Adipocyte (in vitro differentiated cells): ENCODE data around the gene PRR18.

ENCODE experiments used
- DNase-seq: peaks from one replicate; pipeline ENCODE4 v3.0.0-alpha.2; 2015; ENCODE audit warnings: low read depth
- H3K27me3 ChIP-seq: replicated peaks from 2 replicates; pipeline ENCODE4 v1.7.0; 2013; ENCODE audit warnings: mild to moderate bottlenecking, low read length, moderate library complexity; ENCODE audit not compliant: control insufficient read depth, insufficient read depth
- H3K36me3 ChIP-seq: 2 replicates; pipeline ENCODE4 v1.7.0; 2013; ENCODE audit warnings: low read length, mild to moderate bottlenecking, moderate library complexity; ENCODE audit not compliant: control insufficient read depth, insufficient read depth, severe bottlenecking
- H3K4me1 ChIP-seq: 2 replicates; pipeline ENCODE4 v1.7.0; 2013; ENCODE audit warnings: mild to moderate bottlenecking, low read length, moderate library complexity; ENCODE audit not compliant: control insufficient read depth, insufficient read depth
- H3K4me3 ChIP-seq: 2 replicates; pipeline ENCODE4 v1.7.0; 2013; ENCODE audit warnings: mild to moderate bottlenecking, low read length, moderate library complexity
- H3K9ac ChIP-seq: 2 replicates; pipeline ENCODE4 v1.7.0; 2013; ENCODE audit warnings: mild to moderate bottlenecking, low read length, moderate library complexity
- H3K9me3 ChIP-seq: 2 replicates; pipeline ENCODE4 v1.7.0; 2013; ENCODE audit warnings: mild to moderate bottlenecking, low read length, moderate library complexity; ENCODE audit not compliant: control insufficient read depth

PRR18 gene

GRCh38 chr6:166313255-166314070 is 5.3 kb upstream of the PRR18 start:
- no peak overlapping the region for H3K9ac ChIP-seq
- peaks cover 19% of the 10 kb centered on the region for H3K27me3 ChIP-seq
- no peaks in the 10 kb centered on the region for H3K4me1 ChIP-seq
- H3K36me3 ChIP-seq = peaks cover 3% of the 10 kb centered on the region
- H3K4me3 ChIP-seq = no peak overlapping the region
- no peaks in the 10 kb centered on the region for H3K9me3 ChIP-seq
- peak; percentile 64 for DNase-seq

DNA sequence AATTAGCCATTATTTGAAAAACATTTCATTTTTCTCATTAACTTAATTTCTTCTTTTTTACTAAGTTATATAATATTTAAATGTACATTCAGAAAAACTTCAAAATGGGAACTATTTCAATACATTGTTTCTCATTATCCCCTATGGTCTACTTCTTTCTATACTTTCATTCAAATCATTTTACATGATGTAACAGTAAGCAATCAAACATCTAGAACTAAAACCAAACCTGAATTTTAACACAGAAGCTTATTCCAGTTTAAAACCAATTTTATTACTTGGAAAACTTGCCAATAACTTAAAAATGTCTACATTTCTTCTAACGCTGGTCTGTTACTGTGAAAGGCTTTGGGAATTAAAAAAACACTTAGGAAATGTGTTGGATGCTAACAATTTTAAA is 4.6 kb upstream of the PRR18 start:
- Histone ChIP-seq H3K27me3 (peaks cover 23% of the 10 kb centered on the region), H3K4me3 (no peak overlapping the region), H3K9ac (no peak overlapping the region), H3K4me1 (no peaks in the 10 kb centered on the region), H3K9me3 (no peaks in the 10 kb centered on the region), H3K36me3 (no peaks in the 10 kb centered on the region)
- DNase-seq = peak; percentile 15

GRCh38 chr6:166310634-166311033 is 2.4 kb upstream of the PRR18 start:
- H3K4me3 ChIP-seq = no peak overlapping the region
- peaks cover 40% of the 10 kb centered on the region for H3K27me3 ChIP-seq
- no peaks in the 10 kb centered on the region for H3K36me3 ChIP-seq
- H3K9me3 ChIP-seq = no peaks in the 10 kb centered on the region
- H3K4me1 ChIP-seq = no peaks in the 10 kb centered on the region
- H3K9ac ChIP-seq = no peak overlapping the region
- no peak for DNase-seq

- no peak for DNase-seq
- H3K9me3 ChIP-seq = no peaks in the 10 kb centered on the region
- H3K9ac ChIP-seq = no peak overlapping the region
- no peaks in the 10 kb centered on the region for H3K4me1 ChIP-seq
- no peaks in the 10 kb centered on the region for H3K36me3 ChIP-seq
- H3K27me3 ChIP-seq = peaks cover 47% of the 10 kb centered on the region
- H3K4me3 ChIP-seq = no peak overlapping the region
These were observed 1.8 kb upstream of the PRR18 start for GRCh38 chr6:166309977-166310376.

DNA sequence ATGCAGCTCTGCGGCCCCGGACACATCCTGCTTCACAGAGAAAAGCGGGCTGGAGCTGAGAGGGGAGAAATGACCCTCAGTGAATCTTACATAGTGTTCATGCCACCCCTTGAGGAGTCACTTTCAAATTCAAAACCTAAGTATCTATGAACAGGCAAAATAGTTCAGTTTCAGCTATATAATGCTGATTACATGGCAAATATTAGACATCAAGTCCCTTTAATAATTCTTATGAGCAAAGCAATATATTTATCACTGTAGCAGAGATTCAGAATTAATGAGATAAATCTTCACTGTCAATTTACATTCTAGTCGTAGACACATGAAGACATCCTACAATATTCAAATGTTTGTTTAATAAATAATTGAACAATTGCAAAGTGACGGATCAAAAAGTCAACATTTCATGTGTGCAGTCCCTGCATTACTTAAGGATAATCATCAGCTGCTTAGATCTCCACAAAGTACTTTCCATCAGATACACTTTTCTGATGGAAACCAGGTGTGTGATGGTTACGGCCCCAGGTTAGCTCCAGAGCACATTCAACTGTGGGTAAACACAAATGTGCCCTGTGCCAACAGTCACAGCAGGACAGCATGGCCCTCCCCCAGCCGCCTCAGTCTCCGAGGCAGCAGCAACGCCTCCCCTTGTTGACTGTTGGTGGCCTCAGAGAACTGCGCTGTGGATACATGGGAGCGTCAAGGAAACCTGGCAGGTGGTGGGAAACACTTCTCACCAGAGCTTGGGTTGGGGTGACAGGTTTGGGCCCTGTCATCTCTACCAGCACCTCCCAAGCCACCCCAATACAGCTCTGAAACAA is 787 bp upstream of the PRR18 start:
- no peaks in the 10 kb centered on the region for H3K9me3 ChIP-seq
- DNase-seq = no peak
- H3K36me3 ChIP-seq = no peaks in the 10 kb centered on the region
- H3K9ac ChIP-seq = no peak overlapping the region
- peak overlapping the region; percentile 56 for H3K4me3 ChIP-seq
- no peaks in the 10 kb centered on the region for H3K4me1 ChIP-seq
- peaks cover 54% of the 10 kb centered on the region for H3K27me3 ChIP-seq

DNA sequence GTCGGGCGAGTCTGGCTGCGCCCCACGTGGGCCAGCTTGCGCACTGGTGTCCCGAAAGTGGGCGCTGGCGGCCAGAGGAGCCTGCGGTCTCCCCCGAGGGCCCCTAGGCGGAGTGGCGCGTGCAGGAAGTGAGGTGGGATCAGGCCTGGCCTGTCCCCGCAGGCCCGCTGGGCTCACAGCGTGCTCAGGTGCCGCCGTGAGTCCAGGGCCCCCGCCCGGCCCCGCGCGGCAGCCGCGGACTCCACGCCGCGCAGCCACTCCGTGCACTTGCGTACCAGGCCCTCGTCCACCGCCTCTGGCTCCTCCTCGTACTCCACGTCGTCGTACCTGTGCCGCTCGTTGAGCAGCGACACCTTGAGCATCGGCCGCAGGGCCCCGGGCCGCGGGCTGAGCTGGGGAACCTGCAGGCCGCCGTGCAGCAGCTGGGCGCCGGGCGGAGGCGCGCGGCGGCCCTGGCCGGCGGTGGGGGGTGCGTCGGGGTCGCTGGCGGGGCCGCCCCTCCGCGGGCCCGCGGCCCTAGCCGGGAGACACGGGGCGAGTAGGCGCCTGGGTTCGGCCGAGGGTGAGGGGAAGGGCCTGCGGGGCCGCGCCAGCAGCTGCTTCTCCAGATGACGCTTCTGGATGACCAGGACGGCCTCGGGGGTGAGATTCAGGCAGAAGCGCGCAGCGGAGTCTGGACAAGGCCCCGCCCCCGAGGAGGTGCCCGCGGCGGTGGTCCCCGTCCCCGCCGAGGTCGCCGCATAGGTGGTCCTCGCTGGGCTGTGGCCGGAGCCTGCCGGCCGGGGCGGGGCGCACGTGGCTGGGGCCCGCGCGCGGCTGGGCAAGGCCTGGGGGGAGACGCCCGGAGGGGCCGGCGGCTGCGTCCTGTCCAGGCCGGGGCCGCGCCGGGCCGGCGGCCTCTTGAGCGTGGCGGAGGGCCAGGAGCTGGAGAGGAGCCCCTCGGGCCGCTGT is 835 bp downstream of the PRR18 start:
- peaks cover 62% of the 10 kb centered on the region for H3K27me3 ChIP-seq
- H3K4me3 ChIP-seq = no peak overlapping the region
- H3K4me1 ChIP-seq = no peaks in the 10 kb centered on the region
- H3K36me3 ChIP-seq = no peaks in the 10 kb centered on the region
- H3K9ac ChIP-seq = no peak overlapping the region
- peak; percentile 29 for DNase-seq
- H3K9me3 ChIP-seq = no peaks in the 10 kb centered on the region

DNA sequence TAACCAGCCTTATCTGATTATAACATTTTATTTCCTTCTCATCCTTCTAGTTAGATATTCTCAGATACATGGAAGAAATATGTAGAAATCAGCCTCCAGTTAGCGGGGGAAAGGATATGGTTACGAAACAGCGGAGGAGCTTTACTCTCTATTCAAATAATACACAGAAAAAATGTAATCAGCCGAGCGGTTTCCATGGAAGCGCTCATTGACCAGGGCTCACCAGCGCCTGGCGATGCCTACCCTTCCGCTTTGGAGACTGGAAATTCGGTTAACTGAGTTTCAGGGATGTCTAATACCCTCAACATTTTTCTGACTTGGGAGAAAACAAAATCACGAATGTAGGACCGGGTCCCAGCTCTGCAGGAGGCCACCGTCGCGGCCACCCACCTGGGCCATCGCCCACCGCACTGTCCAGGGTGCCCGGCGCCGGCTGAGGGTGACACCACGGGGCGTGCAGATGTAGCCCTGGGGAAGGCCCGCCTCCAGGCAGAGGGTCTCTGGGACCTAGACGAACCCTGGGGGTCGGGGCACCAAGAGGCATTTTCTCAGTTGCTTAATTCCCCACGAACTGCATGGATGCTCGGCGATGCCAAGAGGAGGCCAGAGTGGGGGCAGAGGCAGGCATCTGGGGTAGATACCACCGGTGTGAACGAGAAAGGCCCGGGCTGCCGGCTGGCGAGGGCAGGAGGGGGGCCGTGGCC is 1.7 kb downstream of the PRR18 start:
- Histone ChIP-seq H3K9me3 (no peaks in the 10 kb centered on the region), H3K4me3 (no peak overlapping the region), H3K36me3 (no peaks in the 10 kb centered on the region), H3K4me1 (no peaks in the 10 kb centered on the region), H3K9ac (no peak overlapping the region), H3K27me3 (peaks cover 62% of the 10 kb centered on the region)
- no peak for DNase-seq

GRCh38 chr6:166305562-166306117 is 2.6 kb downstream of the PRR18 start:
- Histone ChIP-seq H3K27me3 (peaks cover 62% of the 10 kb centered on the region), H3K4me3 (no peak overlapping the region), H3K4me1 (no peaks in the 10 kb centered on the region), H3K36me3 (no peaks in the 10 kb centered on the region), H3K9me3 (no peaks in the 10 kb centered on the region), H3K9ac (no peak overlapping the region)
- no peak for DNase-seq

DNA sequence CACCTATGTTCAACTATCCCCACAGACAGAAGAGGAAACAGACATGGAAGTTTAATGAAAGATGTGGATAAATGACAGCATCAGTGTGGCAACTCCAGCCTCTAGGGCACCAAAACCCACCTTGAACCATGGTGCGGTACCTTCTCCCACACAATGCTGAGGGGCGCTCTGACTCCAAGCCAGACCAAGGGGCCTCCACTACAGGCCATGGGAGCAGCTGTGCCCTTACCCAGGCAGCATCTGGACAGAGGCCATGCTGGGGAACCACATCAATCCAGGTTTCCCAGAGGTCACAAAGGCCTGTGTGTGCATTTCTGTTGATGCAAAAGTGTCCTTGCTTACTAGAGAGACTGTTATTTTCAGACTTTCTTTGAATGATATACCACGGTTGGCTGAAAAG is 4.1 kb downstream of the PRR18 start:
- Histone ChIP-seq H3K36me3 (no peaks in the 10 kb centered on the region), H3K4me3 (no peak overlapping the region), H3K27me3 (peaks cover 52% of the 10 kb centered on the region), H3K9ac (no peak overlapping the region), H3K9me3 (peaks cover 3% of the 10 kb centered on the region), H3K4me1 (no peaks in the 10 kb centered on the region)
- DNase-seq = no peak
